SK-N-SH treated with all-trans-retinoic acid at 6 μM for 48 hours (cell line): ENCODE data around the gene SAMD4B.

Source experiments
- ATAC-seq: fragments of 200-7000 bp; cut with Tn5 transposase; 3 replicates; pipeline ENCODE4 v1.9.1; 2020; ENCODE audit warnings: mild to moderate bottlenecking, moderate library complexity
- ARNTL ChIP-seq: fragments of 450-650 bp; formaldehyde crosslinking; IDR thresholded peaks from 2 replicates; pipeline ENCODE4 v1.5.0; 2020; ENCODE audit warnings: low read depth, mild to moderate bottlenecking, moderate library complexity, borderline replicate concordance
- BACH2 ChIP-seq: fragments of 250-450 bp; sonication (Bioruptor Pico); IDR thresholded peaks from 2 replicates; pipeline ENCODE4 v1.9.0; 2021; ENCODE audit warnings: mild to moderate bottlenecking, borderline replicate concordance
- CREB5 ChIP-seq: fragments of 250-450 bp; sonication (Bioruptor Pico); IDR thresholded peaks from 2 replicates; pipeline ENCODE4 v1.5.1; 2020; ENCODE audit warnings: low read depth, mild to moderate bottlenecking, moderate library complexity
- CSDC2 ChIP-seq: fragments of 250-450 bp; sonication (Bioruptor Pico); IDR thresholded peaks from 2 replicates; pipeline ENCODE4 v1.5.0; 2020; ENCODE audit warnings: mild to moderate bottlenecking, moderate library complexity
- CSRNP3 ChIP-seq: fragments of 250-450 bp; sonication (Bioruptor Pico); IDR thresholded peaks from 2 replicates; pipeline ENCODE4 v1.5.1; 2021; ENCODE audit warnings: mild to moderate bottlenecking, moderate library complexity
- ESRRG ChIP-seq: fragments of 250-450 bp; sonication (Bioruptor Pico); IDR thresholded peaks from 2 replicates; pipeline ENCODE4 v1.6.1; 2021; ENCODE audit warnings: mild to moderate bottlenecking
- ISL1 ChIP-seq: fragments of 250-450 bp; sonication (Bioruptor Pico); IDR thresholded peaks from 2 replicates; pipeline ENCODE4 v2.1.2; 2022; ENCODE audit warnings: mild to moderate bottlenecking, moderate library complexity
- OSR1 ChIP-seq: fragments of 250-450 bp; sonication (Bioruptor Pico); IDR thresholded peaks from 2 replicates; pipeline ENCODE4 v1.8.0; 2022; ENCODE audit warnings: moderate library complexity, mild to moderate bottlenecking, inconsistent platforms
- PATZ1 ChIP-seq: fragments of 250-450 bp; sonication (Bioruptor Pico); IDR thresholded peaks from 2 replicates; pipeline ENCODE4 v1.8.0; 2020; ENCODE audit warnings: mild to moderate bottlenecking, moderate library complexity, borderline replicate concordance
- POU6F1 ChIP-seq: fragments of 250-450 bp; sonication (Bioruptor Pico); IDR thresholded peaks from 2 replicates; pipeline ENCODE4 v1.8.0; 2021; ENCODE audit warnings: low read depth, mild to moderate bottlenecking, moderate library complexity, borderline replicate concordance
- PPARA ChIP-seq: fragments of 250-450 bp; sonication (Bioruptor Pico); IDR thresholded peaks from 2 replicates; pipeline ENCODE4 v1.5.0; 2020; ENCODE audit warnings: mild to moderate bottlenecking, borderline replicate concordance
- RARB ChIP-seq: fragments of 250-450 bp; sonication (Bioruptor Pico); IDR thresholded peaks from 2 replicates; pipeline ENCODE4 v1.8.0; 2021; ENCODE audit warnings: mild to moderate bottlenecking, moderate library complexity
- SNAI2 ChIP-seq: fragments of 250-450 bp; sonication (Bioruptor Pico); IDR thresholded peaks from 2 replicates; pipeline ENCODE4 v1.5.0; 2020; ENCODE audit warnings: mild to moderate bottlenecking, moderate library complexity
- TCF4 ChIP-seq: fragments of 250-450 bp; sonication (Bioruptor Pico); IDR thresholded peaks from 2 replicates; pipeline ENCODE4 v1.8.0; 2021; ENCODE audit warnings: mild to moderate bottlenecking, moderate library complexity, borderline replicate concordance
- TOX ChIP-seq: fragments of 250-450 bp; sonication (Bioruptor Pico); IDR thresholded peaks from 2 replicates; pipeline ENCODE4 v1.8.0; 2021; ENCODE audit warnings: mild to moderate bottlenecking, moderate library complexity, borderline replicate concordance
- TSHZ2 ChIP-seq: fragments of 250-450 bp; sonication (Bioruptor Pico); IDR thresholded peaks from 2 replicates; pipeline ENCODE4 v1.5.0; 2020; ENCODE audit warnings: mild to moderate bottlenecking, moderate library complexity
- ZC3H10 ChIP-seq: fragments of 250-450 bp; sonication (Bioruptor Pico); IDR thresholded peaks from 2 replicates; pipeline ENCODE4 v1.5.1; 2021; ENCODE audit warnings: mild to moderate bottlenecking, moderate library complexity
- ZFP3 ChIP-seq: fragments of 250-450 bp; sonication (Bioruptor Pico); IDR thresholded peaks from 2 replicates; pipeline ENCODE4 v1.5.0; 2020; ENCODE audit warnings: mild to moderate bottlenecking, moderate library complexity
- ZNF565 ChIP-seq: fragments of 450-650 bp; formaldehyde crosslinking; conservative IDR thresholded peaks from 2 replicates; pipeline ENCODE4 v1.5.0; 2020; ENCODE audit warnings: low read depth, mild to moderate bottlenecking, moderate library complexity
- ZNF70 ChIP-seq: fragments of 450-650 bp; formaldehyde crosslinking; IDR thresholded peaks from 2 replicates; pipeline ENCODE4 v1.5.0; 2020; ENCODE audit warnings: mild to moderate bottlenecking, moderate library complexity
- ZNF8 ChIP-seq: fragments of 450-650 bp; formaldehyde crosslinking; IDR thresholded peaks from 2 replicates; pipeline ENCODE4 v1.5.0; 2020; ENCODE audit warnings: mild to moderate bottlenecking, moderate library complexity

Gene SAMD4B

GRCh38 chr19:39388657-39389056, 46.4 kb downstream of the SAMD4B start:
- no peak for ATAC-seq

GRCh38 chr19:39389631-39390414, 47.6 kb downstream of the SAMD4B start:
- no peak for ATAC-seq
- no peak for TF ChIP-seq TSHZ2 (CRISPR knock-in tag)
- no peak for TF ChIP-seq ISL1 (CRISPR knock-in tag)
- no peak for TF ChIP-seq ZNF8 (CRISPR knock-in tag)
- no peak for TF ChIP-seq RARB (CRISPR knock-in tag)
- no peak for TF ChIP-seq ZFP3 (CRISPR knock-in tag)
- no peak for TF ChIP-seq ARNTL (CRISPR knock-in tag)
- no peak for TF ChIP-seq POU6F1
- no peak for TF ChIP-seq PPARA (CRISPR knock-in tag)
- TF ChIP-seq CSRNP3, result no peak
- TF ChIP-seq CSDC2 (CRISPR knock-in tag), result no peak
- TF ChIP-seq ZNF565 (CRISPR knock-in tag), result no peak
- no peak for TF ChIP-seq CREB5 (CRISPR knock-in tag)

More at GRCh38 chr19:39388657-39389056, 46.4 kb downstream of the SAMD4B start:
- TF ChIP-seq OSR1 (no peak), CREB5 (CRISPR knock-in tag) (no peak), CSRNP3 (no peak), TCF4 (CRISPR knock-in tag) (no peak), SNAI2 (CRISPR knock-in tag) (no peak), ZNF70 (no peak), PATZ1 (no peak)

- ATAC-seq, result no peak
- TF ChIP-seq PPARA (CRISPR knock-in tag) (no peak), TOX (CRISPR knock-in tag) (no peak), ISL1 (CRISPR knock-in tag) (no peak), TSHZ2 (CRISPR knock-in tag) (no peak), RARB (CRISPR knock-in tag) (no peak), ESRRG (CRISPR knock-in tag) (no peak), ZNF8 (CRISPR knock-in tag) (no peak), BACH2 (CRISPR knock-in tag) (no peak), ZFP3 (CRISPR knock-in tag) (no peak), ZC3H10 (CRISPR knock-in tag) (no peak), SNAI2 (CRISPR knock-in tag) (no peak)
These were observed 48.2 kb downstream of the SAMD4B start for GRCh38 chr19:39390451-39390750.
